GM23338 (cell line): ENCODE data around the gene MAP7D1. TPM values are rescaled to one million over a fixed set of nuclear protein-coding genes. Genes with fewer than 3 reads are reported as not detected.

Experiments used
- ATAC-seq: fragments of 200-7000 bp; cut with Tn5 transposase; 3 replicates; pipeline ENCODE4 v1.9.1; 2020
- DNase-seq: peaks from one replicate; pipeline ENCODE4 v3.0.0-alpha.2; 2015; ENCODE audit warnings: low spot score
- H2AFZ ChIP-seq: fragments of 200-600 bp; sonication (generic); 2 replicates; pipeline ENCODE4 v1.8.0; 2016; ENCODE audit warnings: antibody characterized with exemption, mild to moderate bottlenecking, moderate library complexity
- H3F3A ChIP-seq: fragments of 200-600 bp; sonication (generic); replicated peaks from 2 replicates; pipeline ENCODE4 v1.8.0; 2017; ENCODE audit warnings: antibody characterized with exemption, mixed run types, low read depth
- H3K27ac ChIP-seq: fragments of 200-600 bp; sonication (generic); 2 replicates; pipeline ENCODE4 v1.6.1; 2016; ENCODE audit warnings: low read depth
- H3K27me3 ChIP-seq: fragments of 200-600 bp; sonication (generic); 2 replicates; pipeline ENCODE4 v1.8.0; 2016; ENCODE audit warnings: mild to moderate bottlenecking, mixed run types, moderate library complexity; ENCODE audit not compliant: insufficient read depth
- H3K36me3 ChIP-seq: fragments of 200-600 bp; sonication (generic); 2 replicates; pipeline ENCODE4 v1.8.0; 2016; ENCODE audit warnings: mild to moderate bottlenecking; ENCODE audit not compliant: insufficient read depth
- H3K4me1 ChIP-seq: fragments of 200-600 bp; sonication (generic); 2 replicates; pipeline ENCODE4 v1.8.0; 2016; ENCODE audit warnings: mild to moderate bottlenecking, moderate library complexity; ENCODE audit not compliant: insufficient read depth
- H3K4me2 ChIP-seq: fragments of 200-600 bp; sonication (generic); 2 replicates; pipeline ENCODE4 v1.7.1; 2017; ENCODE audit warnings: mixed run types
- H3K4me3 ChIP-seq: fragments of 200-600 bp; sonication (generic); 2 replicates; pipeline ENCODE4 v1.6.1; 2016; ENCODE audit warnings: mixed run types
- H3K79me2 ChIP-seq: fragments of 200-600 bp; sonication (generic); replicated peaks from 2 replicates; pipeline ENCODE4 v1.8.0; 2017; ENCODE audit warnings: mild to moderate bottlenecking; ENCODE audit not compliant: insufficient read depth
- H3K9me2 ChIP-seq: fragments of 200-600 bp; sonication (generic); 2 replicates; pipeline ENCODE4 v1.8.0; 2017; ENCODE audit not compliant: insufficient read depth
- H4K20me1 ChIP-seq: fragments of 200-600 bp; sonication (generic); replicated peaks from 2 replicates; pipeline ENCODE4 v1.8.0; 2017; ENCODE audit warnings: mild to moderate bottlenecking; ENCODE audit not compliant: insufficient read depth
- H3K27ac Mint-ChIP-seq: 2 replicates; pipeline ENCODE4 v1.8.0; 2020; ENCODE audit warnings: inconsistent platforms, mild to moderate bottlenecking, moderate library complexity, mixed read lengths
- H3K27me3 Mint-ChIP-seq: 3 replicates; pipeline ENCODE4 v1.8.0; 2022; ENCODE audit warnings: low read depth, mild to moderate bottlenecking, moderate library complexity, mixed read lengths, inconsistent platforms; ENCODE audit not compliant: insufficient read depth, poor library complexity
- H3K36me3 Mint-ChIP-seq: 3 replicates; pipeline ENCODE4 v1.8.0; 2021; ENCODE audit warnings: low read depth, mild to moderate bottlenecking, inconsistent platforms, moderate library complexity, mixed read lengths
- H3K4me1 Mint-ChIP-seq: 3 replicates; pipeline ENCODE4 v1.8.0; 2020; ENCODE audit warnings: mild to moderate bottlenecking, inconsistent platforms, mixed read lengths
- H3K4me3 Mint-ChIP-seq: 3 replicates; pipeline ENCODE4 v1.8.0; 2021; ENCODE audit warnings: moderate library complexity, mild to moderate bottlenecking, inconsistent platforms, mixed read lengths
- H3K9me3 Mint-ChIP-seq: 3 replicates; pipeline ENCODE4 v1.8.0; 2020; ENCODE audit warnings: moderate library complexity, mild to moderate bottlenecking, inconsistent platforms, mixed read lengths
- CREB1 ChIP-seq: fragments of 250-450 bp; sonication (Bioruptor Pico); IDR thresholded peaks from 2 replicates; pipeline ENCODE4 v1.5.0; 2020; ENCODE audit warnings: low read depth, mild to moderate bottlenecking, moderate library complexity
- JUNB ChIP-seq: IDR thresholded peaks from one replicate; pipeline ENCODE4 v1.6.1; 2016; ENCODE audit warnings: antibody characterized with exemption; ENCODE audit not compliant: unreplicated experiment
- POLR2AphosphoS5 ChIP-seq: IDR thresholded peaks from 2 replicates; pipeline ENCODE4 v1.6.1; 2016; ENCODE audit warnings: antibody characterized with exemption, low read depth
- STAT1 ChIP-seq: IDR thresholded peaks from one replicate; pipeline ENCODE4 v1.6.1; 2016; ENCODE audit warnings: antibody characterized with exemption; ENCODE audit not compliant: unreplicated experiment
- ZNF114 ChIP-seq: fragments of 250-450 bp; sonication (Bioruptor Pico); IDR thresholded peaks from 2 replicates; pipeline ENCODE4 v1.5.0; 2020; ENCODE audit warnings: mild to moderate bottlenecking, moderate library complexity
- polyA plus RNA-seq: library from polyadenylated mRNA; unstranded; fragments of >200 nt; fragmentation: Nextera tagmentation; extraction: Ambion mirVana; gene quantifications from 2 replicates; pipeline ENCODE4 v1.2.1, GENCODE V29; 2016
- total RNA-seq: library from RNA; depleted of rRNA; stranded (reverse); fragments of >200 nt; shearing (Covaris generic); gene quantifications from 2 replicates; pipeline ENCODE4 v1.2.3, GENCODE V29; 2014
- TF ChIP-seq, protein P1 (sequence below), 2 experiments: fragments of 200-600 bp in 1 of 2; sonication (generic) in 1 of 2; conservative IDR thresholded peaks; 2 replicates each; pipeline versions ENCODE4 v1.5.1 to v1.6.1; 2016 to 2017; ENCODE audit warnings: antibody characterized with exemption in 2 of 2, low read depth in 2 of 2, mild to moderate bottlenecking in 2 of 2, moderate library complexity in 1 of 2
- TF ChIP-seq, protein P2 (sequence below): fragments of 250-450 bp; sonication (Bioruptor Pico); IDR thresholded peaks from 2 replicates; pipeline ENCODE4 v1.5.0; 2020; ENCODE audit warnings: mild to moderate bottlenecking, moderate library complexity
- TF ChIP-seq, protein P3 (sequence below): IDR thresholded peaks from one replicate; pipeline ENCODE4 v1.6.1; 2018; ENCODE audit warnings: antibody characterized with exemption; ENCODE audit not compliant: unreplicated experiment
- TF ChIP-seq, protein P4 (sequence below): IDR thresholded peaks from 2 replicates; pipeline ENCODE4 v1.6.1; 2016; ENCODE audit warnings: antibody characterized with exemption

MAP7D1 gene
- total and polyA plus RNA-seq, 2 experiments from 2014 or later: 13.8 to 59.8 TPM

DNA sequence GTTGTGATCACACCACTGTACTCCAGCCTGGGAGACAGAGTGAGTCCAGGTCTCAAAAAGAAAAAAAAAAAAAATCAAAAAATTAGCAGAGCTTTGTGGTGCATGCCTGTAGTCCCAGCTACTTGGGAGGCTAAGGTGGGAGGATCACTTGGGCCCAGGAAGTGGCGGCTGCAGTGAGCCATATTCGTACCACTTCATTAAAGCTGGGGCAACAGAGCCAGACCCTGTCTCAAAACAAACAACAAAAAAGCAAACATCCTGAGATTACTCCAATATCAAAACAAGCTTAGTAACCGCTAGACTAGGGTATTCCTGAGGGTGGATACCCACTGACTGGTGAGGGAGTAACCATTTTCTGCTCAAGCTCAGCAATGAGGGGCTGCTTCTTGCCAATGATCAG is 55.3 kb downstream of the MAP7D1 start:
- DNase-seq (no peak), ATAC-seq (no peak)
- H3K27me3 Mint-ChIP-seq: peaks cover 3% of the 10 kb centered on the region
- Histone ChIP-seq H3K4me2 (no peak overlapping the region), H3K4me3 (no peak overlapping the region), H3K27ac (no peak overlapping the region), H3K79me2 (no peaks in the 10 kb centered on the region), H3K9me2 (no peaks in the 10 kb centered on the region), H3K4me1 (no peaks in the 10 kb centered on the region), H4K20me1 (no peaks in the 10 kb centered on the region), H2AFZ (no peak overlapping the region), H3K36me3 (no peaks in the 10 kb centered on the region), H3F3A (no peaks in the 10 kb centered on the region), H3K27me3 (no peaks in the 10 kb centered on the region)
- H3K36me3 Mint-ChIP-seq: no peaks in the 10 kb centered on the region
- no peak overlapping the region for H3K4me3 Mint-ChIP-seq
- H3K4me1 Mint-ChIP-seq: peaks cover 7% of the 10 kb centered on the region
- no peak overlapping the region for H3K27ac Mint-ChIP-seq
- no peaks in the 10 kb centered on the region for H3K9me3 Mint-ChIP-seq
- TF ChIP-seq, protein P1, sequence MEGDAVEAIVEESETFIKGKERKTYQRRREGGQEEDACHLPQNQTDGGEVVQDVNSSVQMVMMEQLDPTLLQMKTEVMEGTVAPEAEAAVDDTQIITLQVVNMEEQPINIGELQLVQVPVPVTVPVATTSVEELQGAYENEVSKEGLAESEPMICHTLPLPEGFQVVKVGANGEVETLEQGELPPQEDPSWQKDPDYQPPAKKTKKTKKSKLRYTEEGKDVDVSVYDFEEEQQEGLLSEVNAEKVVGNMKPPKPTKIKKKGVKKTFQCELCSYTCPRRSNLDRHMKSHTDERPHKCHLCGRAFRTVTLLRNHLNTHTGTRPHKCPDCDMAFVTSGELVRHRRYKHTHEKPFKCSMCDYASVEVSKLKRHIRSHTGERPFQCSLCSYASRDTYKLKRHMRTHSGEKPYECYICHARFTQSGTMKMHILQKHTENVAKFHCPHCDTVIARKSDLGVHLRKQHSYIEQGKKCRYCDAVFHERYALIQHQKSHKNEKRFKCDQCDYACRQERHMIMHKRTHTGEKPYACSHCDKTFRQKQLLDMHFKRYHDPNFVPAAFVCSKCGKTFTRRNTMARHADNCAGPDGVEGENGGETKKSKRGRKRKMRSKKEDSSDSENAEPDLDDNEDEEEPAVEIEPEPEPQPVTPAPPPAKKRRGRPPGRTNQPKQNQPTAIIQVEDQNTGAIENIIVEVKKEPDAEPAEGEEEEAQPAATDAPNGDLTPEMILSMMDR (conservative IDR thresholded peaks at IDR 0.05; ENCODE audit: low read depth in 2 of 2): no peak
- TF ChIP-seq STAT1: no peak
- no peak for TF ChIP-seq JUNB
- TF ChIP-seq, protein P2, sequence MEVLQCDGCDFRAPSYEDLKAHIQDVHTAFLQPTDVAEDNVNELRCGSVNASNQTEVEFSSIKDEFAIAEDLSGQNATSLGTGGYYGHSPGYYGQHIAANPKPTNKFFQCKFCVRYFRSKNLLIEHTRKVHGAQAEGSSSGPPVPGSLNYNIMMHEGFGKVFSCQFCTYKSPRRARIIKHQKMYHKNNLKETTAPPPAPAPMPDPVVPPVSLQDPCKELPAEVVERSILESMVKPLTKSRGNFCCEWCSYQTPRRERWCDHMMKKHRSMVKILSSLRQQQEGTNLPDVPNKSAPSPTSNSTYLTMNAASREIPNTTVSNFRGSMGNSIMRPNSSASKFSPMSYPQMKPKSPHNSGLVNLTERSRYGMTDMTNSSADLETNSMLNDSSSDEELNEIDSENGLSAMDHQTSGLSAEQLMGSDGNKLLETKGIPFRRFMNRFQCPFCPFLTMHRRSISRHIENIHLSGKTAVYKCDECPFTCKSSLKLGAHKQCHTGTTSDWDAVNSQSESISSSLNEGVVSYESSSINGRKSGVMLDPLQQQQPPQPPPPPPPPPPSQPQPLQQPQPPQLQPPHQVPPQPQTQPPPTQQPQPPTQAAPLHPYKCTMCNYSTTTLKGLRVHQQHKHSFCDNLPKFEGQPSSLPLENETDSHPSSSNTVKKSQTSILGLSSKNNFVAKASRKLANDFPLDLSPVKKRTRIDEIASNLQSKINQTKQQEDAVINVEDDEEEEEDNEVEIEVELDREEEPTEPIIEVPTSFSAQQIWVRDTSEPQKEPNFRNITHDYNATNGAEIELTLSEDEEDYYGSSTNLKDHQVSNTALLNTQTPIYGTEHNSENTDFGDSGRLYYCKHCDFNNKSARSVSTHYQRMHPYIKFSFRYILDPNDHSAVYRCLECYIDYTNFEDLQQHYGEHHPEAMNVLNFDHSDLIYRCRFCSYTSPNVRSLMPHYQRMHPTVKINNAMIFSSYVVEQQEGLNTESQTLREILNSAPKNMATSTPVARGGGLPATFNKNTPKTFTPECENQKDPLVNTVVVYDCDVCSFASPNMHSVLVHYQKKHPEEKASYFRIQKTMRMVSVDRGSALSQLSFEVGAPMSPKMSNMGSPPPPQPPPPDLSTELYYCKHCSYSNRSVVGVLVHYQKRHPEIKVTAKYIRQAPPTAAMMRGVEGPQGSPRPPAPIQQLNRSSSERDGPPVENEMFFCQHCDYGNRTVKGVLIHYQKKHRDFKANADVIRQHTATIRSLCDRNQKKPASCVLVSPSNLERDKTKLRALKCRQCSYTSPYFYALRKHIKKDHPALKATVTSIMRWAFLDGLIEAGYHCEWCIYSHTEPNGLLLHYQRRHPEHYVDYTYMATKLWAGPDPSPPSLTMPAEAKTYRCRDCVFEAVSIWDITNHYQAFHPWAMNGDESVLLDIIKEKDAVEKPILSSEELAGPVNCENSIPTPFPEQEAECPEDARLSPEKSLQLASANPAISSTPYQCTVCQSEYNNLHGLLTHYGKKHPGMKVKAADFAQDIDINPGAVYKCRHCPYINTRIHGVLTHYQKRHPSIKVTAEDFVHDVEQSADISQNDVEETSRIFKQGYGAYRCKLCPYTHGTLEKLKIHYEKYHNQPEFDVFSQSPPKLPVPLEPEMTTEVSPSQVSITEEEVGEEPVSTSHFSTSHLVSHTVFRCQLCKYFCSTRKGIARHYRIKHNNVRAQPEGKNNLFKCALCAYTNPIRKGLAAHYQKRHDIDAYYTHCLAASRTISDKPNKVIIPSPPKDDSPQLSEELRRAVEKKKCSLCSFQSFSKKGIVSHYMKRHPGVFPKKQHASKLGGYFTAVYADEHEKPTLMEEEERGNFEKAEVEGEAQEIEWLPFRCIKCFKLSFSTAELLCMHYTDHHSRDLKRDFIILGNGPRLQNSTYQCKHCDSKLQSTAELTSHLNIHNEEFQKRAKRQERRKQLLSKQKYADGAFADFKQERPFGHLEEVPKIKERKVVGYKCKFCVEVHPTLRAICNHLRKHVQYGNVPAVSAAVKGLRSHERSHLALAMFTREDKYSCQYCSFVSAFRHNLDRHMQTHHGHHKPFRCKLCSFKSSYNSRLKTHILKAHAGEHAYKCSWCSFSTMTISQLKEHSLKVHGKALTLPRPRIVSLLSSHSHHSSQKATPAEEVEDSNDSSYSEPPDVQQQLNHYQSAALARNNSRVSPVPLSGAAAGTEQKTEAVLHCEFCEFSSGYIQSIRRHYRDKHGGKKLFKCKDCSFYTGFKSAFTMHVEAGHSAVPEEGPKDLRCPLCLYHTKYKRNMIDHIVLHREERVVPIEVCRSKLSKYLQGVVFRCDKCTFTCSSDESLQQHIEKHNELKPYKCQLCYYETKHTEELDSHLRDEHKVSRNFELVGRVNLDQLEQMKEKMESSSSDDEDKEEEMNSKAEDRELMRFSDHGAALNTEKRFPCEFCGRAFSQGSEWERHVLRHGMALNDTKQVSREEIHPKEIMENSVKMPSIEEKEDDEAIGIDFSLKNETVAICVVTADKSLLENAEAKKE: no peak
- TF ChIP-seq, protein P3, sequence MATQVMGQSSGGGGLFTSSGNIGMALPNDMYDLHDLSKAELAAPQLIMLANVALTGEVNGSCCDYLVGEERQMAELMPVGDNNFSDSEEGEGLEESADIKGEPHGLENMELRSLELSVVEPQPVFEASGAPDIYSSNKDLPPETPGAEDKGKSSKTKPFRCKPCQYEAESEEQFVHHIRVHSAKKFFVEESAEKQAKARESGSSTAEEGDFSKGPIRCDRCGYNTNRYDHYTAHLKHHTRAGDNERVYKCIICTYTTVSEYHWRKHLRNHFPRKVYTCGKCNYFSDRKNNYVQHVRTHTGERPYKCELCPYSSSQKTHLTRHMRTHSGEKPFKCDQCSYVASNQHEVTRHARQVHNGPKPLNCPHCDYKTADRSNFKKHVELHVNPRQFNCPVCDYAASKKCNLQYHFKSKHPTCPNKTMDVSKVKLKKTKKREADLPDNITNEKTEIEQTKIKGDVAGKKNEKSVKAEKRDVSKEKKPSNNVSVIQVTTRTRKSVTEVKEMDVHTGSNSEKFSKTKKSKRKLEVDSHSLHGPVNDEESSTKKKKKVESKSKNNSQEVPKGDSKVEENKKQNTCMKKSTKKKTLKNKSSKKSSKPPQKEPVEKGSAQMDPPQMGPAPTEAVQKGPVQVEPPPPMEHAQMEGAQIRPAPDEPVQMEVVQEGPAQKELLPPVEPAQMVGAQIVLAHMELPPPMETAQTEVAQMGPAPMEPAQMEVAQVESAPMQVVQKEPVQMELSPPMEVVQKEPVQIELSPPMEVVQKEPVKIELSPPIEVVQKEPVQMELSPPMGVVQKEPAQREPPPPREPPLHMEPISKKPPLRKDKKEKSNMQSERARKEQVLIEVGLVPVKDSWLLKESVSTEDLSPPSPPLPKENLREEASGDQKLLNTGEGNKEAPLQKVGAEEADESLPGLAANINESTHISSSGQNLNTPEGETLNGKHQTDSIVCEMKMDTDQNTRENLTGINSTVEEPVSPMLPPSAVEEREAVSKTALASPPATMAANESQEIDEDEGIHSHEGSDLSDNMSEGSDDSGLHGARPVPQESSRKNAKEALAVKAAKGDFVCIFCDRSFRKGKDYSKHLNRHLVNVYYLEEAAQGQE: no peak
- no peak for TF ChIP-seq ZNF114 (CRISPR knock-in tag)
- TF ChIP-seq, protein P4, sequence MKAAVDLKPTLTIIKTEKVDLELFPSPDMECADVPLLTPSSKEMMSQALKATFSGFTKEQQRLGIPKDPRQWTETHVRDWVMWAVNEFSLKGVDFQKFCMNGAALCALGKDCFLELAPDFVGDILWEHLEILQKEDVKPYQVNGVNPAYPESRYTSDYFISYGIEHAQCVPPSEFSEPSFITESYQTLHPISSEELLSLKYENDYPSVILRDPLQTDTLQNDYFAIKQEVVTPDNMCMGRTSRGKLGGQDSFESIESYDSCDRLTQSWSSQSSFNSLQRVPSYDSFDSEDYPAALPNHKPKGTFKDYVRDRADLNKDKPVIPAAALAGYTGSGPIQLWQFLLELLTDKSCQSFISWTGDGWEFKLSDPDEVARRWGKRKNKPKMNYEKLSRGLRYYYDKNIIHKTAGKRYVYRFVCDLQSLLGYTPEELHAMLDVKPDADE: no peak
- no peak for TF ChIP-seq CREB1
- TF ChIP-seq POLR2AphosphoS5: no peak
